ENCODE measurements around the gene POPDC3.
"Not testable (repeated sequence)": the region's sequence is repeated elsewhere in the genome, so short reads cannot be mapped to it uniquely, and the experiment has no call there.

Gene POPDC3

GRCh38 chr6:105179244-105180065 lies at the start of gene POPDC3:
Gene POPDC3 (minus strand): TSS chr6:105180014. CDS start chr6:105161909, 18,105 bp downstream.
- no peak for DNase-seq (ENCODE audit: low read depth)

- DNase-seq (ENCODE audit: low read depth) = no peak
Observed at GRCh38 chr6:105227295-105227767, 47.5 kb upstream of the POPDC3 start.

GRCh38 chr6:105226598-105227294 lies 46.9 kb upstream of the POPDC3 start:
- DNase-seq (ENCODE audit: low read depth) = no peak

- no peak for DNase-seq (ENCODE audit: low read depth)
Observed at GRCh38 chr6:105223242-105223641, 43.4 kb upstream of the POPDC3 start.

- not testable (repeated sequence) for DNase-seq (ENCODE audit: low read depth)
Observed at GRCh38 chr6:105221219-105221618, 41.4 kb upstream of the POPDC3 start.

- DNase-seq (ENCODE audit: low read depth) = no peak
Observed at GRCh38 chr6:105220186-105220585, 40.4 kb upstream of the POPDC3 start.

GRCh38 chr6:105219218-105219617 lies 39.4 kb upstream of the POPDC3 start:
- not testable (repeated sequence) for DNase-seq (ENCODE audit: low read depth)

GRCh38 chr6:105215506-105215905 lies 35.7 kb upstream of the POPDC3 start:
- no peak for DNase-seq (ENCODE audit: low read depth)

GRCh38 chr6:105214668-105215067 lies 34.9 kb upstream of the POPDC3 start:
- no peak for DNase-seq (ENCODE audit: low read depth)

- DNase-seq (ENCODE audit: low read depth) = no peak
Observed at GRCh38 chr6:105213272-105213671, 33.5 kb upstream of the POPDC3 start.

- DNase-seq (ENCODE audit: low read depth) = no peak
Observed at GRCh38 chr6:105212587-105212986, 32.8 kb upstream of the POPDC3 start.

- DNase-seq (ENCODE audit: low read depth) = no peak
Observed at GRCh38 chr6:105211831-105212230, 32.0 kb upstream of the POPDC3 start.

- DNase-seq (ENCODE audit: low read depth) = no peak
Observed at GRCh38 chr6:105210932-105211531, 31.2 kb upstream of the POPDC3 start.

GRCh38 chr6:105209950-105210706 lies 30.3 kb upstream of the POPDC3 start:
- DNase-seq (ENCODE audit: low read depth) = no peak

GRCh38 chr6:105207524-105208269 lies 27.9 kb upstream of the POPDC3 start:
- DNase-seq (ENCODE audit: low read depth) = no peak

GRCh38 chr6:105204768-105205167 lies 25.0 kb upstream of the POPDC3 start:
- DNase-seq (ENCODE audit: low read depth) = no peak

GRCh38 chr6:105204331-105204730 lies 24.5 kb upstream of the POPDC3 start:
- DNase-seq (ENCODE audit: low read depth) = no peak

GRCh38 chr6:105202486-105202885 lies 22.7 kb upstream of the POPDC3 start:
- DNase-seq (ENCODE audit: low read depth) = no peak

GRCh38 chr6:105200133-105200730 lies 20.4 kb upstream of the POPDC3 start:
- no peak for DNase-seq (ENCODE audit: low read depth)

GRCh38 chr6:105199711-105200110 lies 19.9 kb upstream of the POPDC3 start:
- no peak for DNase-seq (ENCODE audit: low read depth)

GRCh38 chr6:105196076-105196475 lies 16.3 kb upstream of the POPDC3 start:
- no peak for DNase-seq (ENCODE audit: low read depth)
